ENCODE results near the gene SLC24A3. TPM values are rescaled to one million over a fixed set of nuclear protein-coding genes. Genes with fewer than 3 reads are reported as not detected.

SLC24A3 gene
- total RNA-seq, 6 donors from 2014 or later, result 6.3 to 10.8 (median 9.3) TPM

DNA sequence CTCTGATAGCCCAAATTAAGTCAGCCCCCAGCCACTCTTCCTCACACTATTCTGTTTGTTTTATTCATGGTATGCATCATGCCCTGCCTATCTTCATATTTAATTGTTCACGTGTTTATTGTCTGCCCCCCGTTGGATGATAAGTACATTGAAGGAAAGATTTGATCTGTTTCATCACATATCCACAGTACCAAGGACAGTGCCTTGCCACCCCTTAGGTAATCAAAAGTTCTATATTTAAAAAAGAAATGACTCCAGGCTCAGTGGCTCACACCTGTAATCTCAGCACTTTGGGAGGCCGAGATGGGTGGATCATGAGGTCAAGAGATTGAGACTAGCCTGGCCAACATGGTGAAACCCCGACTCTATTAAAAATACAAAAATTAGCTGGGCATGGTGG, 535.5 kb downstream of the SLC24A3 start:
- no peaks in the 10 kb centered on the region for H3K27me3 ChIP-seq
- H3K36me3 ChIP-seq, result no peaks in the 10 kb centered on the region
- whole genome bisulfite sequencing, 2 donors, result 94 to 98% methylated on average over 4 of the region's 4 CpGs
- H3K4me1 ChIP-seq, result peaks cover 0 to 15% (median 10%) of the 10 kb centered on the region in 4 donors
- TF ChIP-seq, protein P1, sequence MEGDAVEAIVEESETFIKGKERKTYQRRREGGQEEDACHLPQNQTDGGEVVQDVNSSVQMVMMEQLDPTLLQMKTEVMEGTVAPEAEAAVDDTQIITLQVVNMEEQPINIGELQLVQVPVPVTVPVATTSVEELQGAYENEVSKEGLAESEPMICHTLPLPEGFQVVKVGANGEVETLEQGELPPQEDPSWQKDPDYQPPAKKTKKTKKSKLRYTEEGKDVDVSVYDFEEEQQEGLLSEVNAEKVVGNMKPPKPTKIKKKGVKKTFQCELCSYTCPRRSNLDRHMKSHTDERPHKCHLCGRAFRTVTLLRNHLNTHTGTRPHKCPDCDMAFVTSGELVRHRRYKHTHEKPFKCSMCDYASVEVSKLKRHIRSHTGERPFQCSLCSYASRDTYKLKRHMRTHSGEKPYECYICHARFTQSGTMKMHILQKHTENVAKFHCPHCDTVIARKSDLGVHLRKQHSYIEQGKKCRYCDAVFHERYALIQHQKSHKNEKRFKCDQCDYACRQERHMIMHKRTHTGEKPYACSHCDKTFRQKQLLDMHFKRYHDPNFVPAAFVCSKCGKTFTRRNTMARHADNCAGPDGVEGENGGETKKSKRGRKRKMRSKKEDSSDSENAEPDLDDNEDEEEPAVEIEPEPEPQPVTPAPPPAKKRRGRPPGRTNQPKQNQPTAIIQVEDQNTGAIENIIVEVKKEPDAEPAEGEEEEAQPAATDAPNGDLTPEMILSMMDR (IDR thresholded peaks at IDR 0.05), result no peak
- TF ChIP-seq POLR2A (IDR thresholded peaks at IDR 0.05) (no peak), POLR2AphosphoS5 (IDR thresholded peaks at IDR 0.05) (no peak), EP300 (IDR thresholded peaks at IDR 0.05) (no peak)
- DNase-seq (no peak), ATAC-seq (ENCODE audit: low FRiP score in 2 of 2) (no peak)
- peaks cover 0 to 5% (median 0%) of the 10 kb centered on the region in 4 donors for H3K9me3 ChIP-seq
- no peak overlapping the region for H3K4me3 ChIP-seq
- H3K27ac ChIP-seq, result no peak overlapping the region

GRCh38 chr20:19748681-19749080, 536.2 kb downstream of the SLC24A3 start:
- Histone ChIP-seq H3K27me3 (no peaks in the 10 kb centered on the region), H3K4me1 (peaks cover 0 to 9% (median 4%) of the 10 kb centered on the region in 4 donors), H3K4me3 (no peak overlapping the region), H3K27ac (no peak overlapping the region), H3K9me3 (peaks cover 0 to 5% (median 0%) of the 10 kb centered on the region in 4 donors), H3K36me3 (no peaks in the 10 kb centered on the region)
- ATAC-seq (ENCODE audit: low FRiP score in 2 of 2), result no peak
- TF ChIP-seq, protein P1 (IDR thresholded peaks at IDR 0.05), result no peak
- TF ChIP-seq EP300 (IDR thresholded peaks at IDR 0.05), result no peak
- no peak for TF ChIP-seq POLR2AphosphoS5 (IDR thresholded peaks at IDR 0.05)
- TF ChIP-seq POLR2A (IDR thresholded peaks at IDR 0.05), result no peak
- no peak for DNase-seq
- WGBS, 2 donors, result 83 to 94% methylated on average over 2 of the region's 2 CpGs

- DNase-seq, result no peak
- Histone ChIP-seq H3K27me3 (no peaks in the 10 kb centered on the region), H3K27ac (no peak overlapping the region), H3K9me3 (peaks cover 0 to 5% (median 0%) of the 10 kb centered on the region in 4 donors), H3K36me3 (no peaks in the 10 kb centered on the region), H3K4me3 (no peak overlapping the region), H3K4me1 (peaks cover 0 to 8% (median 4%) of the 10 kb centered on the region in 4 donors)
- no peak for ATAC-seq (ENCODE audit: low FRiP score in 2 of 2)
- no peak for TF ChIP-seq POLR2AphosphoS5 (IDR thresholded peaks at IDR 0.05)
- TF ChIP-seq POLR2A (IDR thresholded peaks at IDR 0.05), result no peak
- no peak for TF ChIP-seq EP300 (IDR thresholded peaks at IDR 0.05)
- TF ChIP-seq, protein P1 (IDR thresholded peaks at IDR 0.05), result no peak
- WGBS, 2 donors, result 73 to 85% methylated on average over 3 of the region's 3 CpGs
These were observed 537.2 kb downstream of the SLC24A3 start for GRCh38 chr20:19749618-19750071.

DNA sequence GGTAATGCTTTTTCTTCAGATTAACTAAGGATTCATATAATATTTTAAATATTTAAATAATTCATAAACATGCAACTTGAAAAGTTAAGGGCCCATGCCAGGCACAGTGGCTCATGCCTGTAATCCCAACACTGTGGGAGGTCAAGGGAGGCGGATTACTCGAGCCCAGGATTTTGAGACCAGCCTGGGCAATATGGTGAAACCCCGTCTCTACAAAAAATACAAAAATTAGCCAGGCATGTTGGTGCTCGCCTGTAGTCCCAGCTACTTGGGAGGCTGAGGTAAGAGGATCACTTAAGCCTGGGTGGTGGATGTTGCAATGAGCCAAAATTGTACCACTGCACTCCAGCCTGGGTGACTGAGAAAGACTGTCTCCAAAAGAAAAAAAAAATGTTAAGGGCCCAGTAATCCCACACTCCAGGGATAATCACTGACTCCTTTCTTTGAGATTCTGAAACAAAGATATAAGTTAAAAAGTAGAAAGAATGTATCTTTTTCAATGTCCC, 537.7 kb downstream of the SLC24A3 start:
- H3K9me3 ChIP-seq, result peaks cover 0 to 5% (median 0%) of the 10 kb centered on the region in 4 donors
- H3K36me3 ChIP-seq, result no peaks in the 10 kb centered on the region
- H3K27me3 ChIP-seq, result no peaks in the 10 kb centered on the region
- TF ChIP-seq POLR2A (IDR thresholded peaks at IDR 0.05), result no peak
- no peak for TF ChIP-seq POLR2AphosphoS5 (IDR thresholded peaks at IDR 0.05)
- TF ChIP-seq, protein P1 (IDR thresholded peaks at IDR 0.05), result no peak
- TF ChIP-seq EP300 (IDR thresholded peaks at IDR 0.05), result no peak
- WGBS, 2 donors, result 72 to 90% methylated on average over 4 of the region's 4 CpGs
- no peak overlapping the region for H3K4me3 ChIP-seq
- peaks cover 0 to 8% (median 4%) of the 10 kb centered on the region in 4 donors for H3K4me1 ChIP-seq
- no peak for DNase-seq
- H3K27ac ChIP-seq, result no peak overlapping the region
- ATAC-seq (ENCODE audit: low FRiP score in 2 of 2), result no peak

Measured in upper lobe of left lung (tissue), 6 donors.